Endothelial cell of umbilical vein (primary cell): ENCODE results near the gene FGF6. TPM values are rescaled to one million over a fixed set of nuclear protein-coding genes. Genes with fewer than 3 reads are reported as not detected.

Experiments used
- BruUV-seq: library from RNA; stranded (reverse); fragments of 400-500 nt; replicated peaks from 2 replicates; lab custom pipeline; 2021; lab: Mats Ljungman, UMichigan
- CTCF ChIA-PET: fragments of 300-600, 350-600 bp; sonication (Branson Sonifier 250); formaldehyde crosslinking; loops from one replicate; lab custom pipeline; 2021; ENCODE audit warnings: antibody characterized with exemption, inconsistent platforms; lab: Charles Lee
- POLR2A ChIA-PET: fragments of 300-600, 350-600 bp; sonication (Branson Sonifier 250); formaldehyde crosslinking; loops from one replicate; lab custom pipeline; 2021; ENCODE audit warnings: antibody characterized with exemption, inconsistent platforms; lab: Charles Lee
- DNase-seq: peaks from one replicate; pipeline ENCODE4 v3.0.0-alpha.2; 2011; ENCODE audit warnings: low read depth, low spot score
- FAIRE-seq: peaks from 2 replicates; lab custom pipeline; 2011; peaks lifted over from hg19 to GRCh38; lab: Jason Lieb, UNC
- H2AFZ ChIP-seq: 2 replicates; pipeline ENCODE4 v1.6.0; 2012; ENCODE audit warnings: low read depth, low read length, control low read depth, inconsistent platforms
- H3K27ac ChIP-seq: 2 replicates; pipeline ENCODE4 v1.5.1; 2011; ENCODE audit warnings: low read depth, mild to moderate bottlenecking, control low read depth, low read length, moderate library complexity; ENCODE audit not compliant: insufficient read depth
- H3K27me3 ChIP-seq, 2 experiments: 2 replicates each; pipeline versions ENCODE4 v1.6.0 to v1.6.1; 2011; ENCODE audit warnings: low read length in 2 of 2, mixed read lengths in 1 of 2; ENCODE audit not compliant: control insufficient read depth in 2 of 2, insufficient read depth in 2 of 2
- H3K36me3 ChIP-seq, 2 experiments: 2 replicates in 1 of 2; 3 replicates in 1 of 2; pipeline ENCODE4 v1.5.1; 2011; ENCODE audit warnings: low read length in 2 of 2, mild to moderate bottlenecking in 1 of 2, moderate library complexity in 1 of 2; ENCODE audit not compliant: control insufficient read depth in 2 of 2, insufficient read depth in 2 of 2; ENCODE audit errors: extremely low read depth in 1 of 2
- H3K4me1 ChIP-seq: 3 replicates; pipeline ENCODE4 v1.5.1; 2011; ENCODE audit warnings: mild to moderate bottlenecking, low read length; ENCODE audit not compliant: control insufficient read depth, insufficient read depth; ENCODE audit errors: extremely low read depth
- H3K4me2 ChIP-seq: 2 replicates; pipeline ENCODE4 v1.6.1; 2011; ENCODE audit warnings: low read length, control low read depth, mixed read lengths; ENCODE audit not compliant: insufficient read depth
- H3K4me3 ChIP-seq, 3 experiments: fragments of 200-600 bp in 1 of 3; sonication (generic), shearing (Covaris generic) in 1 of 3; replicated peaks in 1 of 3; 2 replicates each; pipeline ENCODE4 v1.5.1; 2011 to 2016; ENCODE audit warnings: control low read depth in 3 of 3, low read length in 3 of 3, mild to moderate bottlenecking in 2 of 3, inconsistent platforms in 1 of 3, low read depth in 1 of 3, moderate library complexity in 1 of 3; ENCODE audit not compliant: insufficient read depth in 1 of 3
- H3K79me2 ChIP-seq: 2 replicates; pipeline ENCODE4 v1.6.0; 2012; ENCODE audit warnings: low read length, inconsistent platforms; ENCODE audit not compliant: control insufficient read depth, insufficient read depth
- H3K9ac ChIP-seq: replicated peaks from 2 replicates; pipeline ENCODE3; 2011; ENCODE audit warnings: low read length, control low read depth; ENCODE audit not compliant: insufficient read depth; ENCODE audit errors: extremely low read depth
- H3K9me1 ChIP-seq: replicated peaks from 3 replicates; pipeline ENCODE4 v1.6.0; 2011; ENCODE audit warnings: mild to moderate bottlenecking, low read length; ENCODE audit not compliant: control insufficient read depth, insufficient read depth; ENCODE audit errors: extremely low read depth
- H3K9me3 ChIP-seq: replicated peaks from 2 replicates; pipeline ENCODE4 v1.5.1; 2012; ENCODE audit warnings: low read length, inconsistent platforms; ENCODE audit not compliant: control insufficient read depth, insufficient read depth
- H4K20me1 ChIP-seq: replicated peaks from 2 replicates; pipeline ENCODE3; 2011; ENCODE audit warnings: mild to moderate bottlenecking, low read length; ENCODE audit not compliant: control insufficient read depth, insufficient read depth; ENCODE audit errors: extremely low read depth
- CTCF ChIP-seq, 2 donors: IDR thresholded peaks; 1 replicate in 1 of 2; 2 replicates in 1 of 2; pipeline ENCODE4 v1.5.1; 2011; ENCODE audit warnings: low read length in 2 of 2, mild to moderate bottlenecking in 2 of 2, moderate library complexity in 2 of 2, control low read depth in 1 of 2, inconsistent platforms in 1 of 2, low read depth in 1 of 2; ENCODE audit not compliant: insufficient read depth in 1 of 2; ENCODE audit errors: extremely low read depth in 1 of 2
- EZH2 ChIP-seq: IDR thresholded peaks from 2 replicates; pipeline ENCODE4 v1.6.1; 2012; ENCODE audit warnings: borderline replicate concordance, low read depth, mild to moderate bottlenecking, moderate library complexity, low read length, inconsistent platforms; ENCODE audit not compliant: severe bottlenecking
- FOS ChIP-seq: IDR thresholded peaks from 2 replicates; pipeline ENCODE4 v1.6.1; 2011; ENCODE audit warnings: mild to moderate bottlenecking, low read length, moderate library complexity, borderline replicate concordance; ENCODE audit not compliant: insufficient read depth
- GATA2 ChIP-seq: IDR thresholded peaks from 2 replicates; pipeline ENCODE4 v1.7.0; 2011; ENCODE audit warnings: low read depth, mild to moderate bottlenecking, moderate library complexity, mixed read lengths, low read length; ENCODE audit not compliant: insufficient read length, insufficient read depth
- JUN ChIP-seq: IDR thresholded peaks from 2 replicates; pipeline ENCODE4 v1.6.1; 2011; ENCODE audit warnings: borderline replicate concordance, low read depth; ENCODE audit not compliant: insufficient read length, insufficient read depth
- MAX ChIP-seq: IDR thresholded peaks from 2 replicates; pipeline ENCODE4 v1.6.1; 2011; ENCODE audit not compliant: insufficient read depth, insufficient read length
- MYC ChIP-seq: IDR thresholded peaks from one replicate; pipeline ENCODE4 v1.6.1; 2011; ENCODE audit warnings: mild to moderate bottlenecking, low read depth, low read length
- POLR2A ChIP-seq: IDR thresholded peaks from 2 replicates; pipeline ENCODE4 v1.6.1; 2012; ENCODE audit warnings: low read depth, mild to moderate bottlenecking, control low read depth, low read length
- POLR2AphosphoS5 ChIP-seq: IDR thresholded peaks from 2 replicates; pipeline ENCODE4 v1.6.1; 2012; ENCODE audit warnings: low read depth, mild to moderate bottlenecking, control low read depth, low read length, moderate library complexity; ENCODE audit not compliant: insufficient read depth
- dilution Hi-C: fragments of 300-500 bp; cut with MboI; formaldehyde crosslinking; loops from one replicate; pipeline ENCODE4 v1.15.0; 2019; ENCODE audit warnings: low sequenced_read_pairs; ENCODE audit not compliant: extremely low pct_ligation_motif_present
- intact Hi-C: fragments of 100-400 bp; cut with micrococcal nuclease; formaldehyde crosslinking; loops from one replicate; pipeline ENCODE4 v1.10.0; 2022
- polyA plus RNA-seq, 4 experiments: library from polyadenylated mRNA; depleted of rRNA in 3 of 4; stranded (reverse) in 3 of 4; unstranded in 1 of 4; fragments of >200 nt; gene quantifications; 2 replicates each; pipeline versions ENCODE4 v1.2.1 to v1.2.3, GENCODE V29; 2011 to 2012; ENCODE audit warnings: missing spikeins in 1 of 4
- total RNA-seq: library from RNA; stranded (reverse); gene quantifications from 2 replicates; pipeline ENCODE4 v1.2.3, GENCODE V29; 2021

Gene FGF6
- total and polyA plus RNA-seq, 2 donors (not counting 3 experiments of a cell fraction or from before 2014, with no cell fraction given), result not detected

GRCh38 chr12:4441355-4442335 is 4.0 kb downstream of the FGF6 start:
- Histone ChIP-seq H3K4me1 (no peaks in the 10 kb centered on the region), H3K9me1 (no peaks in the 10 kb centered on the region), H3K27ac (no peak overlapping the region), H3K4me2 (no peak overlapping the region), H4K20me1 (no peaks in the 10 kb centered on the region), H3K27me3 (peaks cover 0 to 3% of the 10 kb centered on the region in 2 experiments), H3K4me3 (no peak overlapping the region), H3K9ac (no peak overlapping the region), H3K79me2 (no peaks in the 10 kb centered on the region), H2AFZ (no peak overlapping the region), H3K9me3 (no peaks in the 10 kb centered on the region), H3K36me3 (no peaks in the 10 kb centered on the region)
- no peak for FAIRE-seq
- dilution Hi-C loops (no loop called here), intact Hi-C loops (no loop called here)
- ChIA-PET POLR2A (no interaction called here), CTCF (interaction anchor here (0.6 kb wide), 1 partner anchor 39 kb away, joined by 4 read pairs; no protein-coding TSS in a partner anchor)
- no TSS peak for BruUV-seq
- DNase-seq, result no peak
- TF ChIP-seq POLR2A (no peak), EZH2 (no peak), POLR2AphosphoS5 (no peak), FOS (no peak), MYC (no peak), MAX (no peak), CTCF (IDR thresholded peaks at IDR 0.05; ENCODE audit: extremely low read depth in 1 of 2, insufficient read depth in 1 of 2, low read depth in 1 of 2, low read length in 2 of 2) (no peak), GATA2 (no peak), JUN (no peak)
